Ectodermal cell (in vitro differentiated cells): Measurements from ENCODE around the gene MBD3L3.
"Not testable (repeated sequence)": the region's sequence is repeated elsewhere in the genome, so short reads cannot be mapped to it uniquely, and the experiment has no call there.

Experiments
- H3K27ac ChIP-seq: 2 replicates; pipeline ENCODE4 v1.7.0; 2013; ENCODE audit warnings: mild to moderate bottlenecking, low read depth, low read length; ENCODE audit not compliant: insufficient read depth, poor library complexity, severe bottlenecking
- H3K27me3 ChIP-seq: 2 replicates; pipeline ENCODE4 v1.7.0; 2013; ENCODE audit warnings: mild to moderate bottlenecking, low read length; ENCODE audit not compliant: insufficient read depth, control insufficient read depth, poor library complexity, severe bottlenecking
- H3K36me3 ChIP-seq: one replicate; pipeline ENCODE4 v1.7.0; 2013; ENCODE audit warnings: low read length; ENCODE audit not compliant: control insufficient read depth, insufficient read depth
- H3K4me1 ChIP-seq: one replicate; pipeline ENCODE4 v1.7.0; 2013; ENCODE audit warnings: low read length; ENCODE audit not compliant: control insufficient read depth, insufficient read depth
- H3K4me3 ChIP-seq: 2 replicates; pipeline ENCODE4 v1.7.0; 2013; ENCODE audit warnings: low read depth, low read length, control low read depth; ENCODE audit not compliant: insufficient read depth
- H3K9me3 ChIP-seq: 2 replicates; pipeline ENCODE4 v1.7.0; 2013; ENCODE audit warnings: mild to moderate bottlenecking, low read length, moderate library complexity; ENCODE audit not compliant: control insufficient read depth
- WGBS, 2 experiments: methylation state at CpG; one replicate each; pipeline ENCODE4 v1.1.7; 2013; ENCODE audit warnings: missing lambda C conversion rate in 2 of 2; 5-methylcytosine and 5-hydroxymethylcytosine counted together

Gene MBD3L3

GRCh38 chr19:7078008-7078407 lies 19.5 kb upstream of the MBD3L3 start:
- H3K4me1 ChIP-seq = no peaks in the 10 kb centered on the region
- H3K27ac ChIP-seq = no peak overlapping the region
- no peak overlapping the region for H3K4me3 ChIP-seq
- H3K27me3 ChIP-seq = no peaks in the 10 kb centered on the region
- peaks cover 94% of the 10 kb centered on the region for H3K36me3 ChIP-seq
- 92 to 98% methylated on average over 1 to 2 of the region's 2 CpGs for WGBS, 2 experiments
- peaks cover 19% of the 10 kb centered on the region for H3K9me3 ChIP-seq

DNA sequence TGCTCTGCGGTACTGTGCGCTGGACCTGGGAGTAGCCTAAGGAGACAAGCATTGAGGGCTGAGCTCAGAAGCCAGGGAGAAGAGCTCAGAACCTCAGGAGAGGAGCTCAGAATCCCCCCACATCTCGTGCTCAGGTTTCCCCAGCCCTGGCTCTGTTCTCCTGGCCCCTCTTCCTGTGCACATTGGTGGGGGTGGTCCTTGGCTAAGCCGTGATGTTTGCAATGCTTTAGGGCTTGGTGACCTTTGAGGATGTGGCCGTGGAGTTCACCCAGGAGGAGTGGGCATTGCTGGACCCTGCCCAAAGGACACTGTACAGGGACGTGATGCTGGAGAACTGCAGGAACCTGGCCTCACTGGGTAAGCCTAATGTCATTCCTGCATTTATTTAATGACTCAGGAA lies 17.7 kb upstream of the MBD3L3 start:
- no peaks in the 10 kb centered on the region for H3K27me3 ChIP-seq
- peaks cover 75% of the 10 kb centered on the region for H3K36me3 ChIP-seq
- WGBS, 2 experiments = 94 to 98% methylated on average over 6 of the region's 6 CpGs
- no peak overlapping the region for H3K27ac ChIP-seq
- H3K4me1 ChIP-seq = no peaks in the 10 kb centered on the region
- no peak overlapping the region for H3K4me3 ChIP-seq
- peaks cover 8% of the 10 kb centered on the region for H3K9me3 ChIP-seq

DNA sequence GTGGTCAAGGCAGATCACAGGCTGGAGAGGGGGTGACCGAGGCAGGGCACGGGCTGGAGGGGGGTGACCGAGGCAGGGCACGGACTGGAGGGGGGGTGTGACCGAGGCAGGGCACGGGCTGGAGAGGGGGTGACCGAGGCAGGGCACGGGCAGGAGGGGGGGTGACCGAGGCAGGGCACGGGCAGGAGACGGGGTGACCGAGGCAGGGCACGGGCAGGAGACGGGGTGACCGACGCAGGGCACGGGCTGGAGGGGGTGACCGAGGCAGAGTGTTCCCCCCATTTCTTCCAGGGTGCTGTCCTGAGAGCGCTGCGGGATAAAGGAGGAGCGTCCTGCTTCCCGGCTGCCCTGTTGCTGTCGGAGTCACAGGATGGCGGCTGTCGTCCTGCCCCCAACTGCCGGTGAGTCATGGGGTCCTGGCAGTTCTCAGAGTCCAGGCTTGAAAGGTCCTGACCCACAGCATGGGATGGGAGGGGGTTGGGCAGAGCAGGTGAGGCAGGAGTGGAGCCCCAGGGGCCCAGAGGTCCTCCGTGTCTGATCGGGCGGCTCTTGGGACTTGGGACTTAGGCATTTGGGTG lies 16.3 kb upstream of the MBD3L3 start:
- peaks cover 8% of the 10 kb centered on the region for H3K9me3 ChIP-seq
- peaks cover 62% of the 10 kb centered on the region for H3K36me3 ChIP-seq
- WGBS, 2 experiments = 97% methylated on average over 29 of the region's 29 CpGs
- H3K4me3 ChIP-seq = no peak overlapping the region
- no peak overlapping the region for H3K27ac ChIP-seq
- no peaks in the 10 kb centered on the region for H3K4me1 ChIP-seq
- H3K27me3 ChIP-seq = no peaks in the 10 kb centered on the region

DNA sequence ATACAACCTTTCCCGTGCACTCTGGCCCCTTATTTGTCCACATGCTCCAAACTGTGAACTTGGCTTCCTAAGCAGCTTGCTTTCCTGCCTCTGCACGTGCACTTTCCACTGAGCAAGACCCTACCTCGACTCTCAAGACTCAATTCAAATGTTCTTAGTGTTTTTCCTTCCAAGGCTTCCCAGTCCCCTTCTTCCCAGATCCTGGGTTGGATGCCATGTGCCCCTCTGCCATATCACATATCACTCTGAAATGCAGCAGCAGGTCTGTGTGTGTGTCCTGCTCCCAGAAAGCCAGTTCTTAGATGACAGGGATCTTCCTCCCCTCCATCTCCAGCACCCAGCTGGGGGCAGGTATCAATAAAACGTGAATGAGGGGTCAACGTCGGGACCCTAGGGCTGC lies 14.1 kb upstream of the MBD3L3 start:
- Histone ChIP-seq H3K36me3 (peaks cover 40% of the 10 kb centered on the region), H3K4me3 (no peak overlapping the region), H3K4me1 (no peaks in the 10 kb centered on the region), H3K27me3 (no peaks in the 10 kb centered on the region), H3K9me3 (peaks cover under 1% of the 10 kb centered on the region), H3K27ac (no peak overlapping the region)
- 93 to 95% methylated on average over 6 of the region's 6 CpGs for WGBS, 2 experiments

GRCh38 chr19:7069904-7070226 lies 11.4 kb upstream of the MBD3L3 start:
- no peaks in the 10 kb centered on the region for H3K9me3 ChIP-seq
- 2 to 3% methylated on average over 12 of the region's 12 CpGs for whole genome bisulfite sequencing, 2 experiments
- H3K36me3 ChIP-seq = peaks cover 13% of the 10 kb centered on the region
- H3K27ac ChIP-seq = no peak overlapping the region
- peak overlapping the region; percentile 99 for H3K4me3 ChIP-seq
- H3K27me3 ChIP-seq = no peaks in the 10 kb centered on the region
- no peaks in the 10 kb centered on the region for H3K4me1 ChIP-seq

DNA sequence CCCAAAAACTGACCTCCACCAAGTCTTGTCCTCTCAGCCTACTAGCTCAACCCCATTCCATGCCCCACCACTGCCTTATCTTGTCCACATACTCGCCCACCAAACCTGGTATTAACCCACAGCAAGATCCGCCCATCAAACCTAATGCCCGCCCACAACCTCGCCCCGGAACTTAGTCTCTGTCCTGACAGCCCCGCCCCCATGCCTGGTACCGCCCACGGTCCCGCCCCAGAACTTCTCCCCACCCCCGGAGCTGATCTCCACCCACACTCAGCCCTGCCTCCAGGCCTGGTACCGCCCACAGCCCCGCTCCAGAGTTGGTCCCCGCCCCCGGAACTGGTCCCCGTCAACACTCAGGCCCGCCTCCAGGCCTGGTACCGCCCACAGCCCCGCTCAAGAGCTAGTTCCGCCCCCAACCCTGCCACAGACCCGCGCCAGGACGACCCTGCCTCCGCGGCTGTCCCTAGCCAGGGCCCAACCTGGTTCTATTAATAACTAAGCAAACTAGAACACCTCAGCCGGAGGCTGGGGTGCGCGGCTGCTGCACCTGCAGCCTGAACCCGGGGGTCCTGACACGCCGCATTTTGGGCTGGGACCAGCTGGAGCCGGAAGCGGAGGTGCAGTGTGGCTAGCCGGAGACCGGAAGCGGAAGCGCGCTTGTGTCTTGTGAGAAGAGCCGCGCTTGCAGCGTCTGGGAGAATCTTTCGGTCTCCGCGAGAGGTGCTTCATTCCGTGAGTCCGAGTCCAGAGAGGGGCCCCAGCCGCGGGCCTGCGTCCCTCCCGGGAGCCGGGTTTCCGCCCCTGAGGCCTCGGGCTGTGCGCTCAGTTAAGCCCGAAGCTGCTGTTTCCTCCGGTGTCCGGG lies 10.8 kb upstream of the MBD3L3 start, which contains the start of gene ZNF557:
Gene ZNF557 (plus strand): TSS at position 662 of the 862 bp plus-strand sequence. CDS start 5,372 bp downstream, outside the sequence.
- peak within 1 kb of the TSS; percentile 55 for H3K27ac ChIP-seq
- H3K4me3 ChIP-seq = peak within 1 kb of the TSS; percentile 99
- 1 to 2% methylated on average over 56 of the region's 56 CpGs for WGBS, 2 experiments
- no peaks in the 10 kb centered on the region for H3K27me3 ChIP-seq
- no peaks in the 10 kb centered on the region for H3K9me3 ChIP-seq
- peaks cover 7% of the 10 kb centered on the region for H3K36me3 ChIP-seq
- H3K4me1 ChIP-seq = no peaks in the 10 kb centered on the region

GRCh38 chr19:7068599-7068998 lies 10.1 kb upstream of the MBD3L3 start:
- Histone ChIP-seq H3K27ac (no peak overlapping the region), H3K4me3 (peak overlapping the region; percentile 99), H3K9me3 (no peaks in the 10 kb centered on the region), H3K27me3 (no peaks in the 10 kb centered on the region), H3K36me3 (peaks cover 4% of the 10 kb centered on the region), H3K4me1 (no peaks in the 10 kb centered on the region)
- 83 to 89% methylated on average over 5 to 6 of the region's 6 CpGs for WGBS, 2 experiments

- Histone ChIP-seq H3K4me3 (no peak overlapping the region), H3K9me3 (no peaks in the 10 kb centered on the region), H3K27ac (no peak overlapping the region), H3K36me3 (no peaks in the 10 kb centered on the region), H3K27me3 (no peaks in the 10 kb centered on the region), H3K4me1 (no peaks in the 10 kb centered on the region)
- 85 to 89% methylated on average over 1 of the region's 2 CpGs for WGBS, 2 experiments
Observed at GRCh38 chr19:7067716-7068115, 9.2 kb upstream of the MBD3L3 start.

GRCh38 chr19:7067122-7067521 lies 8.6 kb upstream of the MBD3L3 start:
- H3K9me3 ChIP-seq, H3K36me3 ChIP-seq, H3K27me3 ChIP-seq, H3K4me1 ChIP-seq, H3K4me3 ChIP-seq, H3K27ac ChIP-seq: not testable (repeated sequence)
- WGBS, 2 experiments = 50 to 55% methylated on average over 13 of the region's 13 CpGs

- Histone ChIP-seq H3K27me3 (no peaks in the 10 kb centered on the region), H3K27ac (no peak overlapping the region), H3K4me3 (no peak overlapping the region), H3K9me3 (no peaks in the 10 kb centered on the region), H3K4me1 (no peaks in the 10 kb centered on the region), H3K36me3 (no peaks in the 10 kb centered on the region)
- 82 to 87% methylated on average over 9 of the region's 9 CpGs for WGBS, 2 experiments
Observed at GRCh38 chr19:7063764-7064418, 5.4 kb upstream of the MBD3L3 start.
